ENCODE measurements around the gene DCTN2.

The DCTN2 gene

DNA sequence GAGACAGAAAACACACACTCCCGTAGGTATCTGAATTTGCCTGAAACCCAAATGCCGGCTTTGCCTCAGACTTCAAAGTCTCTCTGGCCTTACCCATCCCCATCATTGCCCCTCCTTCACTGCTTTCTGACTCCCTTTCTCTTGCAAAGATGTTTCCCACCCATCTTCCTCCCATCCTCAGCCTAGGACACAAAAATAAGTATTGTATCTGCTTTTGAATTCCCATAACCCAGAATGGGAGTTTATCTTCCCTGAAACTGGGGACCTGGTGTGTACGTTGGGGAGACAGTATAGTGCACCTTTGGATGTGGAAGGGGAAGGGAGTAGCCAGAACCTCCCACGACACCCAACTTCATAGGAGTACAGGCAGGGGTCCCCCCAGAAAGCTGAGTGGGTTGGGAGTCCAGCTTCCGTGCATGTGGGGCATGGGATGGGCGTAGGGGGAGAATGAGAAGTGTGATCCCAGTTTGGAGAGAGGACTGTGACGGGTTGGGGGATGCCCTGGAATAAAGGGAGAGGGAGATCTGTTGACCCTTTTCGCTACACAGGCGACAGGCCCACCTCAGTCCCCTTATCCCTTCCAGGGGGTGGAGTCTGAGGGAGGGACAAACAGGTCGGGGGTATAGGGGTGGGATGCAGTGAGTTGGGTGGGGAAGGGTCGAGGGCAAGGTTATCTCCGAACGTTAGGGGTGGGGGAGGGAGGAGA is 2.4 kb upstream of the DCTN2 start:
- no peak for DNase-seq

- no peak for DNase-seq
Measured at GRCh38 chr12:57548488-57548887, 1.5 kb upstream of the DCTN2 start.

DNA sequence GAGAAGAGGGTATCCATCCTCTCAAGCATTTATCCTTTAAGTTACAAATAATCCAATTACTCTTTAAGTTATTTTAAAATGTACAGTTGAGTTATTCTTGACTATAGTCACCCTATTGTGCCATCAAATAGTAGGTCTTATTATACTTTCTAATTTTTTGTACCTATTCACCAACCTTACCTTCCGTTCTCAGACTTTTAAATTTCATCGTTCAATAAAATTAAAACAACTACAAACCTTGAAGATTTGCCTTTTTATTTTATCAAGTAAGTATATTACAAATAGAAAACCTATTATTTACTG is 972 bp upstream of the DCTN2 start:
- DNase-seq = no peak

- no peak for DNase-seq
Measured at GRCh38 chr12:57547288-57548012, 458 bp upstream of the DCTN2 start.

- no peak for DNase-seq
Measured at GRCh38 chr12:57545809-57546437, 1.1 kb downstream of the DCTN2 start.

DNA sequence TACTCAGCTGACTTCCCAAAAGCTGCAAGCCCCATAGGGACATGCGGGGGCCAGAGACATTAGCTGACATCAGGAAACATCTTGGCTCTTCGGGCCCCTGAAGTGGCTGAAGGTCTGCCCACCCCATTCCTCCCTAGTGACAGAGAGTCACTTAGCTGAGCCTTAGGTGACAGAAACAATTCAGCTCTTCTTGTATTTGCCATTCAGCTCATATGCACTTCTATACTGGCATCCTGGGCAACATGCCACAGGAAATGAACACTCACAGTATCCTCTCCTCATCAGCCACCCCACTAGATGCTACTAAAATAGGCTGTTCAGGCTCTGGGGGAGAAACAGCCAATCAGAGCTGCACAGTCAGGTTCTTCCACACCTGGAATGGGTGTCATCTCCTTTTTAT is 3.4 kb downstream of the DCTN2 start:
- DNase-seq = no peak

GRCh38 chr12:57541717-57542116 is 5.3 kb downstream of the DCTN2 start:
- no peak for DNase-seq

GRCh38 chr12:57541001-57541400 is 6.0 kb downstream of the DCTN2 start:
- DNase-seq = no peak

DNA sequence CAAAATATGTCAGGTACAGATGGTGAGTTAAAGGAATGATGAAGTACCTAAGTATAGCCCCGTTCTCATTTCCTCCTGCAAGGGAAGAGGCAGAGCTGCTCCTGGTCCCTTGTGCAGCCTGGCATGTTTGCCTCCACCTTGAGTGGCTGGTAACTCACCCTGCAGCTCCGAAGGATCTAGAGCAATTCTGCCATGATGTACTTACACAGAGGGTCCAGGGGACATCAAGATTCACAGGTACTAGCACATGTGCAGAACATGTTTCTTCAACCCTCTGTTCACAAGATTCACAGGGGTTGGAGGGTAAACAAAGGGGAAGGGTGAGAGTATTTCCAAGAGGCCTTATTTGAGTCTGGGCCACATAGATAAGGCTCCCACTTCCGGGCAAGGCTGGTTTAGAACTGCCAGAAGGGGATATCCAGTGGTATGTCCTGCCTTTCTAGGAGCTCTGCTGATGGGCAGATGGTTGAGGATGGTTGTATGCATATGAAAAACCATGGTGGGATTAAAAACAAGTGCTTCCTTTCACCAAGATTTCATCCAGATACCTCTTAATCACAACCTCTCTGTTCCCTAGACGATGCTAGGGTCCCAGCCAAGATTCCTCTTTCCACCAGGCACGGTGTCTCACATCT is 7.7 kb downstream of the DCTN2 start:
- no peak for DNase-seq

DNA sequence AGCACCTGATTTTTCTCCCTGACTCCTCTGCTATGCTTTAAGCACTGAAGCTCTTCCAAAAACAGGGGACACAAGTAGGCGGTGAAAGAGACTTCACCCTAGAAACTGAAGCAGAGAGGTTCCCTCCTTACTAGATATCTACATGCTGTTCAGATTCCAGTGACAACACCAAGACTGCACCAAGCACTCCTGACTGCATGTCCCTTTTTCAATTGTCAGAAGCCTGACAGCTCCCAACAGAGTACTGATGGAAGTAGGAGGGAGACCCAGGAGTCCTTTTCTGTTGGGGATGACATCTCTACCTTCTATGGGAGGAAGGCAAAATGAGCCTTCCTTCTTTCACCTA is 10.4 kb downstream of the DCTN2 start:
- DNase-seq = no peak

- DNase-seq = no peak
Measured at GRCh38 chr12:57535764-57536596, 11.0 kb downstream of the DCTN2 start.

DNA sequence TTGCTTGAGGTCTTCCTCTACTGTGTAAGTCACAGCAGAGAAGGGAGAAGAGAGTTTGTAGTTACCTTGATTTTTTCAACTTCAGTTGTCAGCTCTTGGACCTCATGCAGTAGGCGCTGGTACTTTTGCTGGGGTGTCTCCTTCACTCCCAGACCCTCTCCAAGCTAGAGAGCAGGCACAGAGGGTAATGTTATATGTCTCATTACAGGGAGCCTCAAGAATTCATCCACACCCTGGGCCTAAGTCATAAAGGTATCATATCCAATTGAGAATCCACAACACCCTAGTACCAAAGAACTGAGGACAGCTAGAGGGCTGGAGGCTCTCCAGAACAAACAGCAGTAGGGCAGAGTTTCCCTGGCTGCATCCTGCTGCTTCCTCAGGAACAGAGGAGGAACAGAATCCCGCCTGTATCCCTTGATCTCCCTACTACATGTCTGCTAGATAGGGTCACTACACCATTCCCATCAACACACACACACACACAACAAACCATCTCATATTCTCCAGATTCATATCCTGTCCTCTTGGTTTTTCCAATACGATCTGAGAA is 11.9 kb downstream of the DCTN2 start:
- DNase-seq = no peak

DNA sequence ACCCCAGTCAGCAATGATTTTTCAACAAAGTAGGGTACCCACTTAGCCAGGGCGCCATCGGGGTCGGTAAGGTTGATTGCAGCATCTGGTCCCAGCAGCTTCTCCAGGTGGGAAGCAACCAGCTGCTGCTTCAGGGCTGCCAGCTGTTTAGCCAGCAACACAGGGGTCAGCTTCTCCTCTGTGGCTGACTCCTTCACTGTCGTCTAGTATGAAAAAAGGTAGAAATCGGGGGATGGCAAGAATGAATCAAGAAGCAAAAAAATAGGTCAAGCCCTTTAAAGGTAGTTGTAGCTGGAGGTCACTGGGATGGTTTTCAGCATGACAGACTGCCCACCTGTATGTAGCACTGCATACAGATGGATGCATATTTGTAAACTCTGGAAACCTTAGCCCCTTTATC is 12.7 kb downstream of the DCTN2 start:
- DNase-seq = no peak

- DNase-seq = no peak
Measured at GRCh38 chr12:57533108-57533507, 13.9 kb downstream of the DCTN2 start.

DNA sequence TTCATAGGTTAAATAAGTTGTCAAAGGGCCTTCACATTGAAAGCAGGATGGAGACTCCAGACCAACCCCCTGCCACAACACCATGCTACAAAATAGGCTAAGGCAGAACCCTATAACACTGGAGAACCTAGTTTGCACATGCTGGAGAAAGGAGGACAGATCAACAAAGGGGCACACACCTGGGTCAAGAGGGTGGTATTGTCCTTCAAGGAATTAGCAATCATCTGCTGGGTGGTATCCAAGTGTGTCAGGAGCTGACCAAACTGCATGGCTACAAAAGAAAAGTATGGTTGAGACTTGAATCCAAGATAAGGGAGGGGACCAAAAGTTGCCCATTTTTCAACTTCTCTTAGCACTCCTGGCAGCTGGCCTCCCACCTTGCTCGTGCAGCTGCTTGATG is 15.2 kb downstream of the DCTN2 start:
- no peak for DNase-seq

GRCh38 chr12:57530396-57531142 is 16.4 kb downstream of the DCTN2 start:
- DNase-seq = no peak

GRCh38 chr12:57529831-57530230 is 17.2 kb downstream of the DCTN2 start:
- DNase-seq = no peak

GRCh38 chr12:57528831-57529555 is 18.0 kb downstream of the DCTN2 start:
- no peak for DNase-seq

DNA sequence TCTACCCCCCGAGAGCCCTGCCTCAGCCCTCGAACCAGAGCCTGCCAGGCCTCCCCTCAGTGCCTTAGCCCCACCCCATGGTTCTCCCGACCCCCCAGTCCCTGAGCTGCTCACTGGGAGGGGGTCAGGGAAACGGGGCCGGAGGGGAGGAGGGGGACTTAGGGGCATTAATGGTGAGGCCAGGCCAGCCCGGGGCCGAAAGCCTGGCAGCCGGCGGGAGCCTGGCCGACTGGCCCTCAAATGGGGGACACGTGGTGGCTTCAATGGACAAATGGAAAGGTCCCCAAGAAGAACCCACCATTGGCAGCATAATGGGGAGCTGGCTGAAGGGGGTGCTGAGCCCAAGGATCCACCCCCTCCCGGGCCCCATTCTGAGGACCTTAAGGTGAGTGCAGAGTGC is 18.8 kb downstream of the DCTN2 start:
- DNase-seq = no peak

DNA sequence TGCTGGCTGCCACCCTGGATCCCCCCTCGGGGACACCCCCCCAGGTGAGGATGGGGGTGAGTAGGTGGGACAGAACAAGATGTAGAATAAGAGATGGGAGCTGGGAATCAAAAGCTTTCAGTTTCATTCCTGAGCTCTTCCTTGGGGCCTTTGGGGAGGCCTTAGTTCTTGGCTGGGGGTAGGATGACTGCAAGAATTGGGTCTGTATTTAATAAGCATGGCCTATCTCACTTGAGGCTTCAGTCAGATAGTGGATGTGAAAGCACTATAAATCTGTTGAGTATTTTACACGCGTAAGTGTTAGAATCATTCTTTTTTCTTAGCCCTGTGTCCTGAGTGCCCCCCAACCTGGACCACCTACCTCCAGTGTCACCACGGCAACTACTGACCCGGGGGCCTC is 19.8 kb downstream of the DCTN2 start:
- no peak for DNase-seq

- DNase-seq = no peak
Measured at GRCh38 chr12:57526477-57527126, 20.4 kb downstream of the DCTN2 start.
